Vagina (tissue), 2 donors: Measurements from ENCODE around the gene IFNAR2.

Experiments
- POLR2AphosphoS5 ChIP-seq, 2 donors: sonication (generic); formaldehyde crosslinking; IDR thresholded peaks; one replicate each; pipeline ENCODE4 v1.9.0; 2017; ENCODE audit warnings: antibody characterized with exemption in 2 of 2, mild to moderate bottlenecking in 2 of 2, low read depth in 1 of 2; ENCODE audit not compliant: insufficient read depth in 1 of 2
- TF ChIP-seq, protein P1 (sequence below), 3 experiments: fragments of 450-650 bp in 2 of 3; fragments of 200-600 bp in 1 of 3; sonication (generic) in 1 of 3; IDR thresholded peaks; one replicate each; pipeline ENCODE4 v1.5.1; 2017 to 2019; ENCODE audit warnings: antibody characterized with exemption in 3 of 3, mild to moderate bottlenecking in 2 of 3, moderate library complexity in 2 of 3

DNA sequence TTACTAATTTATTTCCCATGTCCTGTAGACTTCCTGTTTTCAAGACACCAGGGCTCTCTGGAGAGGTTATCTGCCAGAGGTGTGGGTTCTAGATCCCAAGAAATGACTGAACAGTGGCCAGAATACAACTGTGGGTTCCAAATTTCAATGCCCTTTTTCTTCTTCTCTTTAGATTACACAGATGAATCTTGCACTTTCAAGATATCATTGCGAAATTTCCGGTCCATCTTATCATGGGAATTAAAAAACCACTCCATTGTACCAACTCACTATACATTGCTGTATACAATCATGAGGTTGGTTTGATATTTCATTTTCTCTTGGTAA is 15.0 kb downstream of the IFNAR2 start:
- TF ChIP-seq, protein P1, sequence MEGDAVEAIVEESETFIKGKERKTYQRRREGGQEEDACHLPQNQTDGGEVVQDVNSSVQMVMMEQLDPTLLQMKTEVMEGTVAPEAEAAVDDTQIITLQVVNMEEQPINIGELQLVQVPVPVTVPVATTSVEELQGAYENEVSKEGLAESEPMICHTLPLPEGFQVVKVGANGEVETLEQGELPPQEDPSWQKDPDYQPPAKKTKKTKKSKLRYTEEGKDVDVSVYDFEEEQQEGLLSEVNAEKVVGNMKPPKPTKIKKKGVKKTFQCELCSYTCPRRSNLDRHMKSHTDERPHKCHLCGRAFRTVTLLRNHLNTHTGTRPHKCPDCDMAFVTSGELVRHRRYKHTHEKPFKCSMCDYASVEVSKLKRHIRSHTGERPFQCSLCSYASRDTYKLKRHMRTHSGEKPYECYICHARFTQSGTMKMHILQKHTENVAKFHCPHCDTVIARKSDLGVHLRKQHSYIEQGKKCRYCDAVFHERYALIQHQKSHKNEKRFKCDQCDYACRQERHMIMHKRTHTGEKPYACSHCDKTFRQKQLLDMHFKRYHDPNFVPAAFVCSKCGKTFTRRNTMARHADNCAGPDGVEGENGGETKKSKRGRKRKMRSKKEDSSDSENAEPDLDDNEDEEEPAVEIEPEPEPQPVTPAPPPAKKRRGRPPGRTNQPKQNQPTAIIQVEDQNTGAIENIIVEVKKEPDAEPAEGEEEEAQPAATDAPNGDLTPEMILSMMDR (IDR thresholded peaks at IDR 0.05), result no peak
- TF ChIP-seq POLR2AphosphoS5 (IDR thresholded peaks at IDR 0.05; ENCODE audit: insufficient read depth in 1 of 2, low read depth in 1 of 2), result no peak
